ENCODE results near the gene NKAIN4.

Gene NKAIN4

GRCh38 chr20:63216849-63217471, 37.3 kb downstream of the NKAIN4 start:
- Mint-ChIP-seq H3K27me3 (peaks cover 8 to 17% of the 10 kb centered on the region in 2 donors), H3K4me3 (peak overlapping the region; percentile 91), H3K4me1 (ENCODE audit: low read depth in 2 of 2) (peaks cover 31 to 37% of the 10 kb centered on the region in 2 donors), H3K36me3 (ENCODE audit: insufficient read depth) (peaks cover 26% of the 10 kb centered on the region), H3K9me3 (no peaks in the 10 kb centered on the region), H3K27ac (peak overlapping the region; percentile 77 to 84)
- no peak for ATAC-seq (replicated peaks)
- DNase-seq: no peak

- no peaks in the 10 kb centered on the region for H3K9me3 Mint-ChIP-seq
- peak within 1 kb of the TSS; percentile 91 for H3K4me3 Mint-ChIP-seq
- ATAC-seq (replicated peaks) (peak; percentile 90), DNase-seq (peak; percentile 91 to 94 (median 93))
- peaks cover 33 to 42% of the 10 kb centered on the region in 2 donors for H3K4me1 Mint-ChIP-seq (ENCODE audit: low read depth in 2 of 2)
- H3K27ac Mint-ChIP-seq: peak within 1 kb of the TSS; percentile 79 to 85
- peaks cover 8 to 17% of the 10 kb centered on the region in 2 donors for H3K27me3 Mint-ChIP-seq
- H3K36me3 Mint-ChIP-seq (ENCODE audit: insufficient read depth): peaks cover 33% of the 10 kb centered on the region
Observed at GRCh38 chr20:63216041-63216848, 38.0 kb downstream of the NKAIN4 start, which contains the start of gene YTHDF1. Gene YTHDF1 (minus strand): TSS chr20:63216131. CDS start chr20:63215892, 239 bp downstream.

GRCh38 chr20:63215101-63216040, 38.9 kb downstream of the NKAIN4 start:
- peaks cover 2 to 9% of the 10 kb centered on the region in 2 donors for H3K27me3 Mint-ChIP-seq
- peak overlapping the region; percentile 79 to 85 for H3K27ac Mint-ChIP-seq
- ATAC-seq (replicated peaks): no peak
- peak overlapping the region; percentile 91 for H3K4me3 Mint-ChIP-seq
- peaks cover 39 to 48% of the 10 kb centered on the region in 2 donors for H3K4me1 Mint-ChIP-seq (ENCODE audit: low read depth in 2 of 2)
- no peak for DNase-seq
- no peaks in the 10 kb centered on the region for H3K9me3 Mint-ChIP-seq
- peaks cover 39% of the 10 kb centered on the region for H3K36me3 Mint-ChIP-seq (ENCODE audit: insufficient read depth)

GRCh38 chr20:63214514-63214913, 39.7 kb downstream of the NKAIN4 start:
- H3K4me3 Mint-ChIP-seq: peak overlapping the region; percentile 91
- peak overlapping the region; percentile 74 to 85 for H3K27ac Mint-ChIP-seq
- peaks cover 44 to 51% of the 10 kb centered on the region in 2 donors for H3K4me1 Mint-ChIP-seq (ENCODE audit: low read depth in 2 of 2)
- DNase-seq (no peak), ATAC-seq (replicated peaks) (no peak)
- H3K9me3 Mint-ChIP-seq: no peaks in the 10 kb centered on the region
- H3K27me3 Mint-ChIP-seq: peaks cover 0 to under 1% of the 10 kb centered on the region in 2 donors
- peaks cover 39% of the 10 kb centered on the region for H3K36me3 Mint-ChIP-seq (ENCODE audit: insufficient read depth)

GRCh38 chr20:63212792-63213191, 41.5 kb downstream of the NKAIN4 start:
- Mint-ChIP-seq H3K27me3 (no peaks in the 10 kb centered on the region), H3K9me3 (no peaks in the 10 kb centered on the region), H3K4me1 (ENCODE audit: low read depth in 2 of 2) (peaks cover 50 to 64% of the 10 kb centered on the region in 2 donors), H3K27ac (peak overlapping the region in 1 of 2 donors; percentile 85), H3K4me3 (no peak overlapping the region), H3K36me3 (ENCODE audit: insufficient read depth) (peaks cover 47% of the 10 kb centered on the region)
- ATAC-seq (replicated peaks) (no peak), DNase-seq (no peak)

- H3K4me1 Mint-ChIP-seq (ENCODE audit: low read depth in 2 of 2): peaks cover 51 to 68% of the 10 kb centered on the region in 2 donors
- H3K36me3 Mint-ChIP-seq (ENCODE audit: insufficient read depth): peaks cover 52% of the 10 kb centered on the region
- peak overlapping the region in 1 of 2 donors; percentile 77 for H3K27ac Mint-ChIP-seq
- no peak for DNase-seq
- no peaks in the 10 kb centered on the region for H3K27me3 Mint-ChIP-seq
- ATAC-seq (replicated peaks): no peak
- peak overlapping the region; percentile 33 to 53 for H3K4me3 Mint-ChIP-seq
- no peaks in the 10 kb centered on the region for H3K9me3 Mint-ChIP-seq
Observed at GRCh38 chr20:63212393-63212730, 41.9 kb downstream of the NKAIN4 start.

GRCh38 chr20:63210011-63210605, 44.2 kb downstream of the NKAIN4 start:
- ATAC-seq (replicated peaks): no peak
- no peaks in the 10 kb centered on the region for H3K27me3 Mint-ChIP-seq
- no peaks in the 10 kb centered on the region for H3K9me3 Mint-ChIP-seq
- no peak overlapping the region for H3K4me3 Mint-ChIP-seq
- peaks cover 67% of the 10 kb centered on the region for H3K36me3 Mint-ChIP-seq (ENCODE audit: insufficient read depth)
- peaks cover 53 to 72% of the 10 kb centered on the region in 2 donors for H3K4me1 Mint-ChIP-seq (ENCODE audit: low read depth in 2 of 2)
- no peak for DNase-seq
- H3K27ac Mint-ChIP-seq: peak overlapping the region; percentile 35 to 70

GRCh38 chr20:63208346-63208909, 45.8 kb downstream of the NKAIN4 start:
- peaks cover 41 to 57% of the 10 kb centered on the region in 2 donors for H3K4me1 Mint-ChIP-seq (ENCODE audit: low read depth in 2 of 2)
- H3K27ac Mint-ChIP-seq: peak overlapping the region in 1 of 2 donors; percentile 74
- H3K4me3 Mint-ChIP-seq: no peak overlapping the region
- DNase-seq: no peak
- H3K9me3 Mint-ChIP-seq: no peaks in the 10 kb centered on the region
- ATAC-seq (replicated peaks): no peak
- peaks cover 71% of the 10 kb centered on the region for H3K36me3 Mint-ChIP-seq (ENCODE audit: insufficient read depth)
- no peaks in the 10 kb centered on the region for H3K27me3 Mint-ChIP-seq

GRCh38 chr20:63206878-63207277, 47.4 kb downstream of the NKAIN4 start:
- Mint-ChIP-seq H3K27me3 (no peaks in the 10 kb centered on the region), H3K4me1 (ENCODE audit: low read depth in 2 of 2) (peaks cover 34 to 50% of the 10 kb centered on the region in 2 donors), H3K36me3 (ENCODE audit: insufficient read depth) (peaks cover 70% of the 10 kb centered on the region), H3K4me3 (no peak overlapping the region), H3K27ac (peak overlapping the region in 1 of 2 donors; percentile 83), H3K9me3 (no peaks in the 10 kb centered on the region)
- ATAC-seq (replicated peaks) (no peak), DNase-seq (no peak)

GRCh38 chr20:63205896-63206295, 48.4 kb downstream of the NKAIN4 start:
- Mint-ChIP-seq H3K36me3 (ENCODE audit: insufficient read depth) (peaks cover 70% of the 10 kb centered on the region), H3K27ac (peak overlapping the region in 1 of 2 donors; percentile 83), H3K4me1 (ENCODE audit: low read depth in 2 of 2) (peaks cover 32 to 47% of the 10 kb centered on the region in 2 donors), H3K9me3 (no peaks in the 10 kb centered on the region), H3K27me3 (no peaks in the 10 kb centered on the region), H3K4me3 (no peak overlapping the region)
- ATAC-seq (replicated peaks) (no peak), DNase-seq (no peak)

- Mint-ChIP-seq H3K27me3 (no peaks in the 10 kb centered on the region), H3K4me1 (ENCODE audit: low read depth in 2 of 2) (peaks cover 23 to 43% of the 10 kb centered on the region in 2 donors), H3K27ac (no peak overlapping the region), H3K9me3 (no peaks in the 10 kb centered on the region), H3K36me3 (ENCODE audit: insufficient read depth) (peaks cover 71% of the 10 kb centered on the region), H3K4me3 (no peak overlapping the region)
- DNase-seq (no peak), ATAC-seq (replicated peaks) (no peak)
Observed at GRCh38 chr20:63204362-63204761, 49.9 kb downstream of the NKAIN4 start.

- Mint-ChIP-seq H3K4me1 (ENCODE audit: low read depth in 2 of 2) (peaks cover 24 to 41% of the 10 kb centered on the region in 2 donors), H3K27ac (no peak overlapping the region), H3K9me3 (no peaks in the 10 kb centered on the region), H3K36me3 (ENCODE audit: insufficient read depth) (peaks cover 77% of the 10 kb centered on the region), H3K27me3 (no peaks in the 10 kb centered on the region), H3K4me3 (no peak overlapping the region)
- ATAC-seq (replicated peaks): no peak
- DNase-seq: no peak
Observed at GRCh38 chr20:63202811-63203526, 51.3 kb downstream of the NKAIN4 start.

Data from effector memory CD8-positive, alpha-beta T cell (primary cell).